ENCODE measurements around the gene FARSA.

GRCh38 chr19:12921047-12921446 is 12.5 kb downstream of the FARSA start:
- no peak for TF ChIP-seq CTCF (IDR thresholded peaks at IDR 0.05)
- TF ChIP-seq POLR2A (IDR thresholded peaks at IDR 0.05; ENCODE audit: low read depth), result no peak
- no peak for TF ChIP-seq POLR2AphosphoS5 (IDR thresholded peaks at IDR 0.05)
- no peak for TF ChIP-seq EP300 (IDR thresholded peaks at IDR 0.05)
